ENCODE measurements around the gene LGALS3BP. TPM values are rescaled to one million over a fixed set of nuclear protein-coding genes. Genes with fewer than 3 reads are reported as not detected.
A peak's percentile ranks its signal among the peaks of the same experiment; 100 is the strongest.

LGALS3BP gene
- total and polyA plus RNA-seq, 7 donors, result 92.5 to 415 (median 180) TPM

DNA sequence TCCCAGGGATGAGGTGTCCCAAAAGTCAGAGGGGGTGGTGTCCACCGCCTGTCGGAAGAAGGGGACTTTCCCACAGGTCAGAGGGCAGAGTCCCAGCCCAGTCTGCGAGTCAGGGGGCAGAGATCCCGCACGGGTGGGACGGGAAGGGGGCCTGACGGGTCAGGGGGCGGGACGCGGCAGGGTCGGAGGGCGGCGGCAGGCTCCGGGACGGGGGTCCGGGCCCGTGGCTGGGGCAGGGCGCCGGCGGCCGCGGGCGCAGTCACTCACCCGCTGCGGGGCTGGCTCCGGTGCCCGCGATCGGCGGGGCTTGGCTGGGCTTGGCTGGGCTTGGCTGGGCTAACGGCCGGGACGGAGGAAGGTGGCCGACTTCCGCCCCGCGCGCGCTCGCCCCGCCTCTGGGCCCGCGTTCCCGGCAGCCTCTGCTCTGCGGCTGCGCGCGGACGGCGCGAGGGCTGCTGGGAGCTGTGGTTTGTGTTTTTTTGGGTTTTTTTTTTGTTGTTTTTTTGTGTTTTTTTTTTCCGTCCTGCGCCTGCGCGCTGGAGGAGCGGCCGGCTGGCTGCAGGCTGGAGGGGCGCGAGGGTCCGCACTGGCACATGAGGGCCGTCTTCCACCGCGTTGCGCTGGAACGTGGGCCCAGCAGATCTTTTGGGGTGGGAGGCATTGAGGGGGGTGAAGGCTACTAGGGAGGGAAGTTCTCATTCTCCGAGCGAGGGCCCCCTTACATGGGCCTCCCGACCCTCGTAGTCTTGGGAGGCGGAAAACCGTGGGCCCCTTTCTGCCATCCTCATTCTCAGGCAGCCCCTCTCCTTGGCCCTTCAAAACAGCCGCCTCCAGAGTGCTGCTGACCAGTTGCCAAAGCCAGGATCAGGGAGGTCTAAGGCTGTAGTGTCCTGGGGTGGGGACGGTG is 29.9 kb upstream of the LGALS3BP start, which contains the start of gene CANT1:
Gene CANT1 (minus strand): TSS at position 368 of the 907 bp plus-strand sequence. CDS start 12,142 bp downstream, outside the sequence.
- Histone ChIP-seq H3K4me3 (peak within 1 kb of the TSS; percentile 69 to 99 (median 84)), H3K4me1 (peaks cover 0 to 42% (median 32%) of the 10 kb centered on the region in 4 donors), H3K27me3 (no peaks in the 10 kb centered on the region), H3K27ac (peak within 1 kb of the TSS; percentile 81 to 89 (median 86)), H3K9me3 (no peaks in the 10 kb centered on the region), H3K36me3 (no peaks in the 10 kb centered on the region)
- TF ChIP-seq POLR2A (IDR thresholded peaks at IDR 0.05) (no peak), POLR2AphosphoS5 (IDR thresholded peaks at IDR 0.05) (peak; percentile 22 to 82 (median 79)), EP300 (IDR thresholded peaks at IDR 0.05) (no peak)
- TF ChIP-seq, protein P1, sequence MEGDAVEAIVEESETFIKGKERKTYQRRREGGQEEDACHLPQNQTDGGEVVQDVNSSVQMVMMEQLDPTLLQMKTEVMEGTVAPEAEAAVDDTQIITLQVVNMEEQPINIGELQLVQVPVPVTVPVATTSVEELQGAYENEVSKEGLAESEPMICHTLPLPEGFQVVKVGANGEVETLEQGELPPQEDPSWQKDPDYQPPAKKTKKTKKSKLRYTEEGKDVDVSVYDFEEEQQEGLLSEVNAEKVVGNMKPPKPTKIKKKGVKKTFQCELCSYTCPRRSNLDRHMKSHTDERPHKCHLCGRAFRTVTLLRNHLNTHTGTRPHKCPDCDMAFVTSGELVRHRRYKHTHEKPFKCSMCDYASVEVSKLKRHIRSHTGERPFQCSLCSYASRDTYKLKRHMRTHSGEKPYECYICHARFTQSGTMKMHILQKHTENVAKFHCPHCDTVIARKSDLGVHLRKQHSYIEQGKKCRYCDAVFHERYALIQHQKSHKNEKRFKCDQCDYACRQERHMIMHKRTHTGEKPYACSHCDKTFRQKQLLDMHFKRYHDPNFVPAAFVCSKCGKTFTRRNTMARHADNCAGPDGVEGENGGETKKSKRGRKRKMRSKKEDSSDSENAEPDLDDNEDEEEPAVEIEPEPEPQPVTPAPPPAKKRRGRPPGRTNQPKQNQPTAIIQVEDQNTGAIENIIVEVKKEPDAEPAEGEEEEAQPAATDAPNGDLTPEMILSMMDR (IDR thresholded peaks at IDR 0.05), result no peak
- intact Hi-C loops (cut with DNase I), result no loop called here
- 1% methylated on average over 73 of the region's 73 CpGs for WGBS, 2 donors
- DNase-seq, result peak; percentile 89

DNA sequence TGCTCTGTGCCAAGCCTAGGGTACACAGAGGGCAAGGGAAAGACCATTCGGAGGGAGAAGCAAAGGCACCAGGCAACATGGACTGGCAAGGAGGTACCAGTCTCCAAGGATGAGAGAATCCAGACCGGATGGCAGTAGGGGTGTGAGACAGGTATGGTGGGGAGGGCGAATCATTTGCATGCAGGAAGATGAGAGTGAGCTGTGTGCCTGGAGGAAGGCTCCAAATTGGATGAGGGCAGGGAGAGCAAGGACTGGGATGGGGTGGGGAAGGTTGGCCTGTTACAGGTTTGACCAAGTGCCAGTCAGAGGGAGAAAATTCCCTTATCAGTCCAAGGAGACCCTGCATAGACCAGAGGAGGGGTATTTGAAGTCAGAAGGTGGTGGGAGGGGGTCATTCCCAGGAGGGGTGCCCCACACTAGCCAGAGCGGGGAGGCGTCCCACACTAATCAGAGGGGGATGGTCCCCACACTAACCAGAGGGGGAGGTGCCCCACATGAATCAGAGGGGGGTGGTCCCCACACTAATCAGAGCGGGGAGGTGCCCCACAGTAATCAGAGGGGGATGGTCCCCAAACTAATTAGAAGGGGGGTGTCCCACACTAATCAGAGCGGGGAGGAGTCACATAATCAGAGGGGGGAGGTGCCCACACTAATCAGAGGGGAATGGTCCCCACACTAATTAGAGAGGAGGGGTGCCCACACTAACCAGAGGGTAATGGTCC is 29.1 kb upstream of the LGALS3BP start:
- WGBS, 2 donors, result 10 to 38% methylated on average over 7 of the region's 7 CpGs
- TF ChIP-seq POLR2AphosphoS5 (IDR thresholded peaks at IDR 0.05) (no peak), POLR2A (IDR thresholded peaks at IDR 0.05) (no peak), EP300 (IDR thresholded peaks at IDR 0.05) (no peak)
- TF ChIP-seq, protein P1 (IDR thresholded peaks at IDR 0.05), result no peak
- H3K9me3 ChIP-seq, result no peaks in the 10 kb centered on the region
- peaks cover 0 to 42% (median 32%) of the 10 kb centered on the region in 4 donors for H3K4me1 ChIP-seq
- H3K27me3 ChIP-seq, result no peaks in the 10 kb centered on the region
- DNase-seq, result peak; percentile 46
- H3K27ac ChIP-seq, result peak overlapping the region; percentile 81 to 89 (median 86)
- H3K4me3 ChIP-seq, result peak overlapping the region; percentile 69 to 99 (median 84)
- intact Hi-C loops (cut with DNase I), result no loop called here
- no peaks in the 10 kb centered on the region for H3K36me3 ChIP-seq

DNA sequence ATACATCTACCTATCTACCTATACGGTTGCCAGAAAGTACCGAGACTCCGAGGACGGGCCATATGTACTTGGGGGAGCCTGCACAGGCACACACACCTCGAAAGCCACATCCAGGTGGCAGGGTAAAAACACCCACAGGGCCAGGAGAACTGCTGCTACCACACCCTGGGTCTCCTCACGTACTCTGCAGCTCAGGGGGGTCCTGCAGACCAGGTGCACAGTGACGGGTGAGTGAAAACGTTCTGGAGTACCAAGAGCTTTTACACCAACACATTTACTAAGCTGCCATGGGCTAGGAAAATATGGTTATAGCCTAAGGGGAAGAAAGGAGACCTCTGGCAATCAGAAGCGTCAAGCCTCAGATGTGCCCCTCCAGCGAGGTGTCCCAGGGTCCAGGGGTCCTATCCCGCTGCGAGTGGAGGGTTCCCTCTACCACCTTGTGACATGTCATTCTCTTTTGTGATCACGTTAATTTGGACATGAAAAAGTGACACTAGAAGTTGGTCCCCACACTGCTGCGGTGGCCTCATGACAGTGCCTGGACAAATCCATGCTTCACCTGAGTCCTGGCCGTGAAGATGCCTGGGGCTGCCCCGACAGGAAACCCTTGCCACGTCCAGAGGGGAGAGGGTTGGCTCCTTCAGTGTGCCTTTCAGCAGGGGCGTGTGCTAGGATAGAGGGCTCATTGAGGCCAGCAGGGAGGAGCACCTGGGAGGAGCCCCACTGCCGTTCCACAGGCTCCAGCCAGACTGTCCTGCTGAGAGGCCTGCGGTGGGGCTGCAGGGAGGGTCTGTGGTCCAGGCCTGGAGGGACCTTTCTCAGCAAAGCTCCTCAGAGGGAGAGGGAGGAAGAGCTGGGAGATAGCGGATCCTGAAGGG is 28.0 kb upstream of the LGALS3BP start:
- no peaks in the 10 kb centered on the region for H3K27me3 ChIP-seq
- DNase-seq, result peak; percentile 57

More for the DNA sequence above, 28.0 kb upstream of the LGALS3BP start:
- no peak for TF ChIP-seq EP300 (IDR thresholded peaks at IDR 0.05)
- TF ChIP-seq, protein P1 (IDR thresholded peaks at IDR 0.05), result no peak
- peak in 1 of 2 donors; percentile 32 for TF ChIP-seq POLR2A (IDR thresholded peaks at IDR 0.05)
- no peak for TF ChIP-seq POLR2AphosphoS5 (IDR thresholded peaks at IDR 0.05)
- Histone ChIP-seq H3K4me1 (peaks cover 0 to 42% (median 32%) of the 10 kb centered on the region in 4 donors), H3K27ac (no peak overlapping the region), H3K36me3 (no peaks in the 10 kb centered on the region), H3K4me3 (no peak overlapping the region), H3K9me3 (no peaks in the 10 kb centered on the region)
- intact Hi-C loops (cut with DNase I), result no loop called here
- 28 to 71% methylated on average over 21 of the region's 21 CpGs for WGBS, 2 donors

Measured in sigmoid colon (tissue), 7 donors.